Left colon (tissue), 2 donors: ENCODE measurements around the gene VEPH1. TPM values are rescaled to one million over a fixed set of nuclear protein-coding genes. Genes with fewer than 3 reads are reported as not detected.

ENCODE experiments used
- ATAC-seq: fragments of 200-7000 bp; cut with Tn5 transposase; one replicate; pipeline ENCODE4 v1.9.1; 2020; ENCODE audit warnings: mild to moderate bottlenecking, moderate library complexity
- DNase-seq, 2 donors: peaks; one replicate each; pipeline ENCODE4 v3.0.0-alpha.2; 2020
- intact Hi-C, 2 donors: fragments of 100-400 bp; cut with DNase I in 1 of 2; cut with micrococcal nuclease in 1 of 2; formaldehyde crosslinking; loops; one replicate each; pipeline versions ENCODE4 v1.11.2 to v1.14.0; 2022; cut with DNase I, micrococcal nuclease
- total RNA-seq, 2 donors: library from RNA; stranded (reverse); fragmentation: NEBNext Ultra II Directional; extraction: Animal tissue kit (Norgen Biotek cat#: 25700); gene quantifications; one replicate each; pipeline ENCODE4 v1.2.1, GENCODE V29; 2021
- donor health status: DM: no; HTN: no; CAD: no.
- donor health status: DM: yes; HTN: yes; CAD: no.

VEPH1 gene
- total RNA-seq, 2 donors from 2014 or later = 4.2 to 7.8 TPM

DNA sequence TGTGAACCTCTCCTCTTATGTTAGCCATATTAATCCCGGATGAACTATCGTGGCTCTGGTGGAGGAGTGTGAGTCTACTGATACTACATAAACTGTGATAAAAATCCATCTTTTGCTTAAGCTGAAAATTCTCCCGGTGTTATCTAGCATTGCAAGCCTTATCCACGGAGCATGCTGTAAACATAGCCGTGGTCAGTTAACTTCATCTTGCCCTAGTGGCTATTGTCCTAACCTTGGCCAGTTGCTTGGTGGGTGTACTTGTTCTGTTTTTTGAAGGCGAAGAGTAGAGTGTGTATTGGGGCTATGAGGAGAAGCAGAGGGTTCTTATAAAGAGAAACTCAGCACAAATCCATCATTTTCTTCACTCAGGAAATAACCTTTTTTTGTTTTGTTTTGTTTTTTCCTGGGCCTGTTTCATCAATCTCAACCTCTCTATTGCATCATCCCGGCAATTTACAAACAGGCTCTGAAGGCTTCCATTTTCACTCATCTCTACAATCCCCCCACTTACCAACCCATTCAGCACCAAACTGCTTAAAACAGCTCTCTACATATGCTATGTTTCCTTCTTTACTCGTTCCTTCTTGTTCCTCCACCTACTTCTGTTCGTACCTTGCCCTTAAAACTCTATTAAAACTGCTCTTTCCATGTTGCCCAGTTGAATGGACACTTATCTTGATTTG lies 202.1 kb downstream of the VEPH1 start:
- no peak for ATAC-seq
- no peak for DNase-seq
- intact Hi-C loops = no loop called here

DNA sequence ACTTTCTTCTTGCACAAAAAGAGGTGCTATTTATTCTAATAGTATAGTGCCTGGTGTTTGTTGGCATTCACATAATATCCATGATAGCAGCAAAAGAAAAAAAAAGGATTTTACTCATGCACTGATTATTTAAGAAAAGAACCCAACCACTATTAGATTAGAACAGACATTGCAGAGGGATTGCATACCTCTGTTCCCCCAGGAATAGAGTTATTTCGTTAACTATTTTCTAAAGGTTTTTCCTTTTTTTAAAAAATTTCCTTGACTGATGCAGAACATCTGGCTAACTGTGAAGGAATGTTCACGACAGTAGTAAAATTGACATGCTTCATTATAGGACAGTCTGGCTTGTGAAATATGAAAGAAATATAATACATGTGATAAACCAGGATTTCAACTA lies 203.1 kb downstream of the VEPH1 start:
- intact Hi-C loops = no loop called here
- no peak for DNase-seq

DNA sequence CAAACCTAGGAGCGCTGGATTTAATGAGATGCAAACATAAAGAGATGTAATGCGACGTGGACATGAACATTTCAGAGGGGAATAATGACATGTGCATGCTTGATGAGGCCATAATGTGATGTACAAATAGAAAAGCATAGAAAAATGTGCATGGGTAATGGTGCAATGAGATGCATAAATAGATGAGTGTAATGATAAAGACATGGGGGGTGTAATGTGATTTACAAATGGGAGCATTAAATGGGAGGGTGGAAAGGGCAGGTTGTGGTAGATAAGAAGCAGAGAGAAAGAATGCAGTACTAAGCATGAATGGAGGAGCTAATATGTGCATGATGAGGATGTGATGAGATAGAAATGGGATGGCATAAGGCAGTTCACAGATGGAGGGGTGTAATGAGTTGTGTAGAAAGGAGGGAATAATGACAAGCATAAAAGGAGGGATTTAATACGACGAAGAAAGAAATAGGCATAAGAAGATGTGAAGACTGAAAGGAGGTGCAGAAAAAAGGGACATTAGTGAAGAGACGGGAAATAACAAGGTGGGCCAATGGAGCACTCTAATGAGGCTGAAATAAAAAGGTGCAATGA lies 205.8 kb downstream of the VEPH1 start:
- intact Hi-C loops = no loop called here
- DNase-seq = no peak
- ATAC-seq = no peak

More for the DNA sequence above, 203.1 kb downstream of the VEPH1 start:
- ATAC-seq = no peak

DNA sequence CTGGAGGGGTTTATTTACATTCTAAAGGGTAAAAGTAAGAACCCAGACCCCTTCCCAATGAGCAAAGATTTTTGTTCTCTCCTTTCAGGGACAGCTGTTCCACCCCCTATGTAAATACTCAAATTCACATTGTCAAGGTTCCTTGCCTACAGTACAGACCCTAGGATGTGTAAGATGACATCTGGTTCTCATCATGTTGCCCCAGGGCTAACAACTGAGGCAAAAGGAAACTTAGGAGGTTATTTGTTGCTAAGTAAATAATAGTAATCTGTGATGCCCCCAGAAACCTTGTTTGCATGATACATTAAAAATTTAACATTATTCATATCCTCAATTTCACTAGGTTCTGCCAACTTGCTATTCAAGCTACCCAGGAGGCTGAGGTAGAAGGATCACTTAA lies 208.3 kb downstream of the VEPH1 start:
- DNase-seq = no peak
- ATAC-seq = no peak
- intact Hi-C loops = no loop called here

DNA sequence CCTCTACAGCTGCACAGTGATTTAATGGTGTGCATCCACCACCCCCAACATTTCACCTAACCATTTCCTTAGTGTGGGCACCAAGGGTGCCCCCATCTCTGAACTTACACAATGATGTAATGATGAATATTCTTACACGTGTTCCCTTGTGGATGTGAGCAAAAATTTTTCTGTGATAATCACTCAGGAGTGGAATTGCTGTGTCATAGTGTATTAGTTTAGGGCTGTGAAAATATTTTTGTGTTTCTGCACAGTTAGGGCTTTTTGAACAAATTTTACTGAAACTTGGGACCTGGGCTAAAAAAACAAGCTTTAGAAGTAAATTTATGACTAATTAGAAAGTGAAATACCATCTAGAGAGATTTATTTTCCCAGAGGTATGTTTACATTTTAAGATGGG lies 208.7 kb downstream of the VEPH1 start:
- intact Hi-C loops = no loop called here
- DNase-seq = no peak
- ATAC-seq = no peak

DNA sequence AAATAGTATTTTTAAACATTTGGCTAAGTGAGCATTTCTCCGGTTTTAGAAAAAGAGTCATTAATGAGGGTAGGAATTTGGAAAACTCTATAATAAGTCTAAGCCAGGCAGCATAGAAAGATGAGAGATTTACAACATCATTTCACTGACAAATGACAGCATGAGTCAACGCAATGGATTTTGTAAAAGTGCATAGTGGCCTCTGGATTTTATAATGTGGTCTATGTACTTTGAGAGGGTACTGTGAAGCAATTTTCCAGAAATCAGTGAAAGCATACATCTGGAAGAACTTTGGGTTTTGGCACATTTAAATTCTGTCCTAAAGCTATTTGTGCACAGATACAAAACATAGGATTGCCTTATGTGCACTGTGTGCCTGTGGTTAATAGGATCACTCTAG lies 212.4 kb downstream of the VEPH1 start:
- ATAC-seq (no peak), DNase-seq (no peak)
- intact Hi-C loops = no loop called here

DNA sequence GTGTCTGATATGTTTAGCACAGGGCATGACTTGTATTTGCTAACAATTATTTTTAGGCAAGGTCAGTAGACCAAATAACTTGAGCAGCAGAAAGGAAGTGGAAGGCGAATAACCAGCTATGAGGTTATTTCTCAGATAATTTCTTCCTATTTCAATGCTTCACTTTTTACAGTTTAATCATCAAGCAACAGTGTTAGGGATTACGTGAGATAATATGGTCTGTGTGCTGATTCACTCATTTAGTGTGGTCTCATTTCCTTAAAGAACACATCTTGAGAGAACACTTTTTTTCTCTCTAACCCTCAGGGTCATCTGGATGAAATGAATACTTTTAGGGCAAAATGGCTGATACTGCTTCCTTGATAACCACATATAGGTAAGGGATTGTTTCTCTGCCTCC lies 217.2 kb downstream of the VEPH1 start:
- no peak for DNase-seq
- intact Hi-C loops = no loop called here
- ATAC-seq = no peak

DNA sequence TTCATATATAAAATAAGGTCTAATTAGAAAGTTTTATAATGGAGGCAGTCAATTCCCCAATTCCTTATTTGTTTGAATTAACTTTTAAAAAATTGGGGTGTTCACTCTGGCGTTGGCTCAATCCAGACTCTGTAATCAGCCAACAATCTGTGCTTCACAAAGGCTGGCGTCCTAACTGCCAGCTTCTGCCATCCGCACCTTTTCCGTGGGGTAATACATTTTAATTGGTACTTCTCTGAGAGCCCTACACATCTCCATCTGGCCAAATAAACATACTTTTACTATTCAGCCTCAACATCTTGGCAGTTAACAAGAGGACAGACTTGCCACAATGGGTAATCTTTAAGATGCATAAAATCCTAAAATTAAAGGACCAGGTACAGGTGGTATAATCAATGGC lies 218.1 kb downstream of the VEPH1 start:
- intact Hi-C loops = no loop called here
- no peak for DNase-seq
- no peak for ATAC-seq

DNA sequence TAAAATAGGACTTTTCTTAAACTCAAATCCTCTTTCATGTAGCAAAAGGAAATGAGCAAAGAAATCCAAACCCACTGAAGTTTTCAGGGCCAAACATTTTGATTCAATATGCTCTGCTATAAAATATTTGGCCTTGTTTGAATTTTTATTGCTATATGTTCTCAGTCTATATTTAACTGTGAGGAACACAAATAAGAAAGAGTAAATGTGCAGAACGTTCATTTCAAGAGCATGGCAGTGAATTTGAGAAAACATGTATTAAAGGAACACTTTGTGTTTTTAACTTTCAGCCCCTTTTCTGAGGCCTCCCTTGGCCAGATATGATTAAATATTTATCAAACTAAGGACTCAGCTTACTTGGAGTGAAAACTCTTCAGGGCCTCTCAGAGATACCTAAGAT lies 218.5 kb downstream of the VEPH1 start:
- DNase-seq = no peak
- no peak for ATAC-seq
- intact Hi-C loops = no loop called here

DNA sequence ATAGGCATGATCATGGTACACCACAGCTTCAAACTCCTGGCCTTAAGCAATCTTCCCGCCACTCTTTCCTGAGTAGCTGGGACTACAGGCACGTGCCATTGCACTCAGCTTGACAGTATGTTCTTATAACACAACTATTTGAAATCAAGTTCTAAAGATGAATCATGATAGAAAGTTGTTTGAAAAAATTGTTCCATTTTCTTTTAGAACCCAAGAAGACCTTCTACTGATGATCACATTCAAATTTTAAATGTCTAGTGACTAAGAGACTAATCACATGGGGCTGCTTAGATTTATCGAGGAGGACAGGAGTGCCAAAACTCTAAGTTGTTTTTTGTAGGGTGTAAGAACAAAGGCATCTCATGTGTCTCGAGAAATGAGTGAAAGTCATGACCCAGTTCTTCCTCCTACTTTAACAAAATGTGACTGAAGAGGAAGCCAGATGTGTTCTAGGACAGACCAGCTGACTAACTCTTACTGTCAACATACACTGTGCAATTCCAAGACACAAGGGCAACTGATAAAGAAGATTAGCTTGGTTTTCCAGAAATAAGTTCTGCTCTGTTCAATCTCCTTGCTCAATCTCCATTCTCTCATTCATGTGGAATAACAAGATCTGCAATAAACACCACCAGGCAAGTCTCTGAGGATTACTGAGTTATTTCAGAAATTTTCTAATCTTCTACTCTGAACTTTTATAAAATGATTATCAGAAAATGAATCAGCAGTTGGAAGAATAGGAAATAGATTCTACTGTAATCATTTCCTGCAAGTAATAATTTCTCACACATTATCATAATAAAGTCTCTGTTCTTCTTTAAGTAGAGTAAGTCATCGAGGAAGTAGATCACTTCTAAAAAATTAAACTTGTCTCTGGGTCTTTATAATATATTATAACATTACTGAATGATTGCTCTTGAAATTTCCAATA lies 220.7 kb downstream of the VEPH1 start:
- no peak for DNase-seq
- intact Hi-C loops = no loop called here
- no peak for ATAC-seq

DNA sequence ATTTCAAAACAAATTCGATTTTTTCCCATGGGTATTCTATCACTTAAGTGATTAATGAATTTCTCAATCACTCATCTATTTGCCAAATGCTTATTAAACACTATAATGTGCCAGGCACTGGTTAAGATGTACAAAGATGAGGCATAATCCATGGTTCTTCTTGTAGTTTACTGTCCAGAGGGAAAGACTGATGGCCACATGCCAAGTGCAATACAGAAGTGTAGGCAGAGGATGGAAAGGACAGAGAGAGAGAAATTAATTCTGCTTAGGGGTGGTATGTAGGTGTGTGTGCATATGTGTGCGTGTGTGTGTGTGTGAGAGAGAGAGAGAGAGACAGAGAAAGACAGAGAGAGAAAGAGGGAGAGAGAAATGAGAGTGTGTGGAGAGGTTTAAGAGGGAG lies 222.4 kb downstream of the VEPH1 start:
- no peak for DNase-seq
- no peak for ATAC-seq
- intact Hi-C loops = no loop called here

DNA sequence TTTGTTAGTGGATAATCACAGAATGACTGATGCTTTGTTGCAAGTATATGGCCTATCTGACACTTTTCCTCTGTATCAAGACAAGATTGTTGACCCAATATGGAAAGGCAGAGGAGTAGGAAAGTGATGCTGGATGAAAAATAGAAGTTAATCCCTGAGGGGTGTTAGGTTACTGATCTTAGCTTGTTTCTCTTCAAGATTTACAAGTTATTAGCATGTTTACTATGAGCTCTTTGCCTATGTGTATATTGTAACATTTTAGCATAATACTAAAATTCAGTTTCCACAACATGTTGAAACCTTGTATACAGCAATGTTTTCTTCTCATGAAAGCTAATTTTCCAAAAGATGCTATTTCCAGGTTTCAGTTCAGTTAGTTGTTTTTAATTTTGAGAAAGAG lies 222.9 kb downstream of the VEPH1 start:
- DNase-seq (no peak), ATAC-seq (no peak)
- intact Hi-C loops = no loop called here

DNA sequence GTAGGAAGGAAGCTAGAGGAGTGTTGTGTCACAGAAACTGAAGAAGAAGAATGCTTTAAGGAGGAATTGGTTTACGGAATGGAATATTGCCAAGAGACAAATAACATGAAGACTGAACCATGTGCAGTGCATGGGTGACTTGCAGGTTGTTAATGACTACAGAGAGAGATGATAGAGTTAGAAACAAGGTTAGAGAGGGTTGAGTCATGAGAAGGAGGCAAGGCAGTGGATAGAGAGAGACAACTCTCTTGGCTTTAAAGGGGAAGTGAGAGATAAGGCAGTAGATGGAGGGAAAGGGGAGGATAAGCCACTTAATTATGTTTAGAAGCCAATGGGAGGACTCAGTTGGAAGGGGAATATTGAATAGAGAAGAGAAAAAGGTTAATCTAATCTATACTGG lies 224.0 kb downstream of the VEPH1 start:
- intact Hi-C loops = no loop called here
- DNase-seq (no peak), ATAC-seq (no peak)

DNA sequence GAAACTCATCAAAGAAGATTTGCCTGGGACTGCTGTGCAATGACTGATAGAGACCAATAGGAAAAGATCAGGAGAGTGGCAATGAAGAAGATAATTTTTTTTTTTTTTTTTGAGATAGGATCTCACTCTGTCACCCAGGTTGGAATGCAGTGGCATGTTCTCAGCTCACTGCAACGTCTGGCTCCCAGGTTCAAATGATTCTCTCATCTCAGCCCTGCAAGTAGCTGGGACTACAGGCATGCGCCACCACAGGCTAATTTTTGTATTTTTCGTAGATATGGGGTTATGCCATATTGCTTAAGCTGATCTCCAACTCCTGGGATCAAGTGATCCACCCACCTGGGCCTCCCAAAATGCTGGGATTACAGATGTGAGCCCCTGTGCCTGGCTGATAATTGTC lies 226.4 kb downstream of the VEPH1 start:
- ATAC-seq (no peak), DNase-seq (no peak)
- intact Hi-C loops = no loop called here

DNA sequence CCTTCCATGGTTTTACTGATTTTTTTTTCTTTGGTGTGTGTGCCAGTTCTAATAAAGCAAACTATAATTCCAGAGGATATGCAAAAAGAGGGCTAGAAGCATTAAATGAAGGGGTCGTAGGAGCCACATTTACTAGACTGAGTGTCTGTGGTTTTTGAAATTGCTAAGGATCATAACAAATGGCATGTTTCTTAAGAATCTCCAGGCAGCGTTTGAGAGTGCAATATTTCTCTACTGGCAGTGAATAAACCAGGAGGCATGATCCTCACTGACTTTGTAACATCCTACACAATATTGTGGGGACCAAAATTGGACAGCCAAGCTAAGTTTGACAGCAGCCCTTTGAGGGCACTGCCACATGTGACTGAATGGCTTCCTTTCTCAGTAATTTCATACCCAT lies 227.4 kb downstream of the VEPH1 start:
- ATAC-seq (no peak), DNase-seq (no peak)
- intact Hi-C loops = no loop called here

DNA sequence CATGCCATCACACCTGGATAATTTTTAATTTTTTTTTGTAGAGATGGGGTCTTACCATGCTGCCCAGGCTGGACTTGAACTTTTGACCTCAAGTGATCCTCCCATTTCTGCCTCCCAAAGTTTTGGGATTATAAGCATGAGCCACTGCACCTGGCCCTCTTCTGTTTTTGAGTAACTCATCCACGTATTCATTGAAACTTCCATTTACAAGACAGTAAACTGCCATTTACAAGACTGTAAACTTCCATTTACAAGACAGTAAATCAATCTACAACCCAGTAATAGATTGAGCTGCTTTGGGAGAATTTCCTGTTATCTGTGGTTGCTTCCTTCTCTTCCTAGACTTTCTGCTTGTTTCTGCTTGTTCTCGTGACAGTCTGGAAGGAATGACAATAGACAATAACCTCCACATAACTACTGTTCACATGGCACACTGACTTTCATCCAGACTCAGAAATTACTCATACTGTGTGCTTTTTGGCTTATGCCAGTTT lies 228.5 kb downstream of the VEPH1 start:
- ATAC-seq = no peak
- intact Hi-C loops = no loop called here

DNA sequence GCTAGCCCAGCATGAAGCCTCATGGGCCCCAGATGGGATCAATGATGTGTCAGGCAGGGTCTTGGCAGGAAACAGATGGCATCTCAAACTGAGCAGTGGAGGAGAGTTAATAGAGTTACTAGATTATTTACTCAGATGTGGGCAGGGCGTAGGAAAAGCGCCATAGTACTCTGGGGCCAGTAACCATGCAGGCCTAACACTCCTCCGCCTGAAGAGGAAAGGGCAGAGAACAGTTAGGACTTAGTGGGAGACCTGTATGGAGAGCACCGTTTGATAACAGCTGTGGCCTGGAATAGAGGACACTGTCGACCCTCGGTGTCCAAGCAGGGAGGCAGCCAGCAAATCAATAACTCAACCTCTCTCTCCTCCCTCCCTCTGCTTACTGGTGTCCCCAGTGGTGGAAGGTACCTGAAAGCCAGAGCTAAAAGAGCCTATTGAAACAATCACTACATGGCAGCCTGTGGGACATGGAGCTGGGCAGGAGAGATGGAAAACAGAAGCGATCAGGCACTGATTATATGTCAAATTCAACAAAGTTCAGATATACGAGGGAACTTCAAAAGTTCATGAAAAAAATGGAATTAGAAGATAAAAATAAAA lies 231.8 kb downstream of the VEPH1 start:
- intact Hi-C loops = no loop called here
- no peak for DNase-seq
- ATAC-seq = no peak

More for the DNA sequence above, 228.5 kb downstream of the VEPH1 start:
- no peak for DNase-seq

DNA sequence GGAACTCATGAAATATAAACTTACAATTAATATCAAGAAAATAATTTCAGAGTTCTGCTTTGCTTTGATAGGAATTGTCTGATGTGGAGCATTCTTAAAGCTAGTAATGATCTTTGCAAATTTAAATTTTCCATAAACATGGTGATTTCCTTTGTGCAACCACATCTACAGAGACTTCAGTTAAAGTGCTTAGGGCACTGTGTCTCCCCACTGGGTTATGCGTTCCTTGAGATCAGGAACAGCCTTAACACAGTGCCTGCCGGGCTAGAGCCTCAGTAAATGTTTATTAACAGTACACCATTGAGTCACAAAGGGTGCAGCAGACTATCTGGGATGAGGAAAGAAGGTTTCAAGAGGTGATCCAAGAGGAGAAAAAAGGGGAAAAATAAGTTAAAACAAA lies 235.2 kb downstream of the VEPH1 start:
- intact Hi-C loops = no loop called here
- DNase-seq (no peak), ATAC-seq (no peak)

DNA sequence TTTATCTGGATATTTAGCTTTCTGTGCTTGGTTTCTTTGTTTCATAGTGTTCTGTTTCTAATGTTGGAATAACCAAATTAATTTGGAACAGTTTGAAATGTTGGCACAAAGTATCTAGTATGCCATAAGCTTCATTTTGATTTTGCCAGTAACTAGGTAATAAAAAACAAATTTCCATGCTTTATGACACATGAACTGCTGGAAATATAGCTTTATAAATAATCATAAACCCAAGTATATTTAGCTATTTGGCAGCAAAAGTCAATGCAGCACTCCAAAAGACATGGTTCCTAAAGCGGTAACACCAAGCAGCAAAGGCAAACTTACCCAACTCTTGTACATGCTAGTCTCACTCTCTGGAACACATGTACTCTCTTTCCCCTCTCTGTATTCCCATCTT lies 237.3 kb downstream of the VEPH1 start:
- DNase-seq = no peak
- ATAC-seq = no peak
- intact Hi-C loops = no loop called here

DNA sequence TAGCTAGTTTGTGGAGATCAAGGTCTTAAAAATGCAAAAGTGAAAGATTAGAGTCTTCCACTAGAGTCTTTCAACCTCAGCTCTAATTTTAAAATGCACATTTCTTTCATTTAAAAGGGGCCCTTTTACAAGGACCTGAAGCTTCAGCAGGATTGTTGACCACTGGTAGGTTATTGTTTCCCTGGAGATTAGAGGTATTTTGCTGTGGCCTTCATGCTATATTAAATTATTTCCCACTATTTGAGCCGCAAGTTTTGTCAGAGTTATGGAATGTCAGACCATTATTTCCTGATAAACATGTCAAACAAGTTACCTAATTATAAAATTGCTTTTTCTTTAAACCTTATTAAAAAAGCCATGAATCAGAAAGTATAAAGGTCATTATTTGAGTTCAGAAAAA lies 240.2 kb downstream of the VEPH1 start:
- intact Hi-C loops = no loop called here
- ATAC-seq (no peak), DNase-seq (no peak)
